DLD1 (cell line): ENCODE measurements around the gene NYNRIN.

Experiments
- in situ Hi-C: cut with HindIII; loops from 2 replicates; pipeline ENCODE4 v1.10.0; 2017; ENCODE audit warnings: low sequenced_read_pairs

NYNRIN gene

DNA sequence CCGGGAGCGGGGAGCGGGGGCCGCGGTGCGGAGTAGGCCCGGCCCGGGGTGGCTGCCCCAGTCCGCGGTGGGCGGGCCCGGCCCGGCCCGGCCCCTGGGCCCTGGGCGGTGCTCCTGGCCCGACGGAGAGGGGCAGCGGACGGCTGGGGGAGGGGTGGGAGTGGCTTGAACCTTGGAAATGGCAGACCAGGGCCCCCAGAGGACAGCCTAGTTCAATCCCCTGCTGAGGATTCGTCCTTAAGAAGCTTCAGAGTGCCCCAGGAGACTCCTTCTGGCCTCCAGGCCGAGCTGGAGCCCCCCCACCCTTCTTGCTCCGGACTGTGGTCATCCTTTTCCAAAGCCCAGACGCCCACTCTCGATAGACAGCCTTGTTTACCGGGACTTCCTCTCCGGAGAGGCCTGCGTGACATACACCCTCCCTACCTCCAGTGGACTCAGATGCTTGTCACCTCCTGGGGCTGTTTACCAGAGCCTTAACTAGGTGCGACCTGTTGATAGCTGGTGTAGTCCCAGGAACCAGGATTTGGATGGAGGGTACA, 31.4 kb downstream of the NYNRIN start:
- in situ Hi-C loops: no loop called here

DNA sequence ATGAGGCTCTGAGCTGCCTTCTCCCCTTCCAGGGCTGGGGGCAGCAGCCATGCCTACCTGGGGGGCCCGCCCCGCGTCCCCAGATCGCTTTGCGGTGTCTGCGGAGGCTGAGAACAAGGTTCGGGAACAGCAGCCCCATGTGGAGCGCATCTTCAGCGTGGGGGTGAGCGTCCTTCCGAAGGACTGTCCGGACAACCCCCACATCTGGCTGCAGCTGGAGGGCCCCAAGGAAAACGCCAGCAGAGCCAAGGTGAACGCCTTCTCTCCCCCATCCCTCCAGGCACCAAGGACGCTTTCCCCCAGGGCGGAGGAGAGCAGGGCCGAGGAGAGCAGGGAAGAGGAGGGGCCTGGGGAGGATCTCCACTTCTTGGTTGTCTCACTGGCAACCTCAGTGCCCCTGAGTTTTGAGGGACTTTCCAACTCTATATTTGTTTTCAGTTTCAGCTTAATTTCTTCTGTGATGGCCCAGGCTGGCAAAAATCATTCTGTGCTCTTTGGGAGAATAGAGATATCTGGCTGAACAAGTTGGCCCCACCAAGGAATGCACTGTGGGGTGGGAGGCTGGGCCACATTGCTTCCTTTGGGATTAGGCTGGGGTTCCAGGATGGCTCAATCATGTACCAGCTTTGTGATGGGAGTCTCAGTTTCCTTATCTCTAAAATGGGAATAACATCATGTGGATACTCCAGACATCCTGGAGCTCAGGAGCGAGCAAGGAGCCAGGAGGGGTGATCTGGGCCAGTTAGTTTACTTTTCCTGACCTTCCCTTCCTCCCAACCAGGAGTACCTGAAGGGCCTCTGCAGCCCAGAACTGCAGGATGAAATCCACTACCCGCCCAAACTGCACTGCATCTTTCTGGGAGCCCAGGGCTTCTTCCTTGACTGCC, 32.1 kb downstream of the NYNRIN start:
- in situ Hi-C loops: no loop called here

DNA sequence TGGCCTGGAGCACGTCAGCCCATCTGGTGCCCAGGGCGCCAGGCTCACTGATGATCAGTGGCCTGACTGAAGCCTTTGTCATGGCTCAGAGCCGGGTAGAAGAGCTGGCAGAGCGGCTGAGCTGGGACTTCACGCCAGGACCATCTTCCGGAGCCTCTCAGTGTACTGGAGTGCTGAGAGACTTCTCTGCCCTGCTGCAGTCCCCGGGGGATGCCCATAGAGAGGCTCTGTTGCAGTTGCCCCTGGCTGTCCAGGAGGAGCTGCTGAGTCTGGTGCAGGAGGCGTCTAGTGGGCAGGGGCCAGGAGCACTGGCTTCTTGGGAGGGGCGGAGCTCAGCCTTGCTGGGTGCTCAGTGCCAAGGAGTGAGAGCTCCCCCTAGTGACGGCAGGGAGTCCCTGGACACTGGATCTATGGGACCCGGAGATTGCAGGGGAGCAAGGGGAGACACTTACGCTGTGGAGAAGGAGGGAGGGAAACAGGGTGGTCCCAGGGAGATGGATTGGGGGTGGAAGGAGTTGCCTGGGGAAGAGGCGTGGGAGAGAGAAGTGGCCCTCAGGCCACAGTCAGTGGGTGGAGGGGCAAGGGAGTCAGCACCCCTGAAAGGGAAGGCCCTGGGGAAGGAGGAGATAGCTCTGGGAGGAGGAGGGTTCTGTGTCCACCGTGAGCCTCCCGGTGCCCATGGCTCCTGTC, 32.9 kb downstream of the NYNRIN start:
- in situ Hi-C loops: no loop called here

DNA sequence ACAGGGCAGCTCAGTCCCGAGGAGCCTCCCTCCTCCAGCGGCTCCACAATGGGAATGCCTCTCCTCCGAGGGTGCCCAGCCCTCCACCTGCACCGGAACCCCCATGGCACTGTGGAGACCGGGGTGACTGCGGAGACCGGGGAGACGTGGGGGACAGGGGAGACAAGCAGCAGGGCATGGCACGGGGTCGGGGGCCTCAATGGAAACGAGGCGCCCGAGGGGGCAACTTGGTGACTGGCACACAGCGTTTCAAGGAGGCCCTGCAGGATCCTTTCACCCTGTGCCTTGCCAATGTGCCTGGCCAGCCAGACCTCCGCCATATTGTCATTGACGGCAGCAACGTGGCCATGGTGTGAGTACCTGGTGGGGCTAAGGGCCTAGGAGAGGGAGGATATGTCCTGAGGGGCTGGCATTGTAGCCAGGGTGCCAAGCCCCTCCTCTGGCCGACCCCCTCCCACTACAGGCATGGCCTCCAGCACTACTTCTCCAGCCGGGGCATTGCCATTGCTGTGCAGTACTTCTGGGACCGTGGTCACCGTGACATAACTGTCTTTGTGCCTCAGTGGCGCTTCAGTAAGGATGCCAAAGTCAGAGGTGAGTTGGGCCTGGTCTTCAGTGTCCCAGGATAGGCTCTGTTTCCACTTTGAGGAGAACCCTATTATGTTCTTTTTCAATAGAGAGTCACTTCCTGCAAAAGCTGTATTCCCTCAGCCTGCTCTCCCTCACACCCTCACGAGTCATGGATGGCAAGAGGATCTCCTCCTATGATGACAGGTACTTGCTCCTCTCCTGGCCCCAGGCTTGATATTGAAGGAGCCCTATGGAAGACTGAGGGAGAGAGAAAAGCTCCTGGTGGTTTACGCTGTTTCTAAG, 33.7 kb downstream of the NYNRIN start:
- in situ Hi-C loops: no loop called here

DNA sequence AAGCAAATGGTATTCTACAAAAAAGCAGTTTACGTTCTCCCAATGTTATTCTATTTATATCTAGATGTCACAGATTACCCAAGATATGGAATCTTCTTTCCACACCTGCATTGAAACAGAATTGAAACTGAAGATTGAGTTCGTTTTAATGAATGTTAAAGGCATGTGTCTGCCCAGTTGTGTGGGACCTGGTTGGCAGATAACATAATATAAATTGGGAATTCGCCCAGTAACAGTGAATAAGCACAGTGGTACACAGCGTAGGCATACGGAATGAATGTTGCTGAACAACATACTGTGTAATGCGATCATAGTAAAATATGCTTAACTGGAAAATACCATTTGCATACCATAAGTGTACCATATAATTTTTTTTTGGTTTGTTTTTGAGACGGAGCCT, 35.2 kb downstream of the NYNRIN start:
- in situ Hi-C loops: no loop called here

DNA sequence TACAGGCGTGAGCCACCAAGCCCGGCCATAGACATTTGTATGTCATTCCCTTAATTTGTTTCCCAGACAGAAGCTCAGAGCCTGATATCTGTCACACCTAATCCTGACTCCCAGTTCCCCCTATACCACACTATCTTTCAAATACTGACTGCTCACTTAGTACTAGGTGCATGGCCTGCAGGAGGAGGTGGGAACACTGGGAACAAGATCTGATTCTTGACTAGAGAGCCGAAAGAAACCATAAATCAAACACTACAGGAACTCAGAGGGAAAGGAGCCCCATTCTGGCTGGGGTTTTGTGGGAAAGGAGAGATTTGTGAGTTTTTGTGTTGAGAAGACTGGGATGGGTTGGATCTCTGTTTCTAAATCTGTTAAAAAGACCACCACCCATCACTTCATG, 35.9 kb downstream of the NYNRIN start:
- in situ Hi-C loops: no loop called here

DNA sequence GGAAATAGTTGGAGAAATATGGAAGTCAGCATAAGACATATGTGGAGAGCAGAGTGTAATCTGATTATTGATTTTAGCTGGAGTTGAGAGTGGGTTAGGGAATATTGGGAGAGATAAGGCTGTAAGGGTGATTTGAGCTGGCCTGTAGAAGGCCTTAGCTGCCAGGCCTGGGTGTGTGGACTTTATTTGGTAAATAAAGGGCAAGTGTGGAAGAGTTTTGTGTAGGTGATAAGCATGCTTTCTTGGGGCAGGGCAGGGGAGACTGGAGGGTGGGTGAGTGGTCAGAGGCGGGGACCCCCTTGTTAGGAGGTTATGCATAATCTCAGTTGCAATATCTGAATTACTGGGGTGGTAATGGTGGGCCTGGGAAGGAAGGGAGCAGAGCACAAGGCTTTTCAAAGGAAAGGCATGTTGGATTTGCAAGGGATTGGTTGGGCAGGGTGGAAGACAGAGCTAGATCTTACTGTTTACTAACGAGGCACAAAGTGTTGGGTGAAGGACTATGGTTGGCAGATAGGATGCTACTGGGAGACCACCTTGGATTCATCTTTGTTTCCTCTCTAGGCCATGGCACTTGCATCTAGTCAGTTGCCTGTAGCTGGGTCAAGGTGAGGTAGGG, 36.5 kb downstream of the NYNRIN start:
- in situ Hi-C loops: no loop called here

DNA sequence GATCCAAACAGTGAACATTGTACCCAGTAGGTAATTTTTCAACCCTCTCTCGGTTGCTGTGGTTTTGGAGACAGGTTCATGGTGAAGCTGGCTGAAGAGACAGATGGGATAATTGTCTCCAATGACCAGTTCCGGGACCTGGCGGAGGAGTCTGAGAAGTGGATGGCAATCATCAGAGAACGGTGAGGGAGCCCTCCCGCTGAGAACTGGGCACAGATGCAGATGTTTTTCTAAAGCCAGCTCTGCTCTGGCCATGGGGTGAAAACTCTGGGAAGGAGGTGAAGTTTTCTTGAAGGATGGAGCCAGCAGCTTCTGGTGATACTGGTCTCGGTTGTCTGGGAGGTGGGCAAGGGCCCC, 37.2 kb downstream of the NYNRIN start:
- in situ Hi-C loops: no loop called here

DNA sequence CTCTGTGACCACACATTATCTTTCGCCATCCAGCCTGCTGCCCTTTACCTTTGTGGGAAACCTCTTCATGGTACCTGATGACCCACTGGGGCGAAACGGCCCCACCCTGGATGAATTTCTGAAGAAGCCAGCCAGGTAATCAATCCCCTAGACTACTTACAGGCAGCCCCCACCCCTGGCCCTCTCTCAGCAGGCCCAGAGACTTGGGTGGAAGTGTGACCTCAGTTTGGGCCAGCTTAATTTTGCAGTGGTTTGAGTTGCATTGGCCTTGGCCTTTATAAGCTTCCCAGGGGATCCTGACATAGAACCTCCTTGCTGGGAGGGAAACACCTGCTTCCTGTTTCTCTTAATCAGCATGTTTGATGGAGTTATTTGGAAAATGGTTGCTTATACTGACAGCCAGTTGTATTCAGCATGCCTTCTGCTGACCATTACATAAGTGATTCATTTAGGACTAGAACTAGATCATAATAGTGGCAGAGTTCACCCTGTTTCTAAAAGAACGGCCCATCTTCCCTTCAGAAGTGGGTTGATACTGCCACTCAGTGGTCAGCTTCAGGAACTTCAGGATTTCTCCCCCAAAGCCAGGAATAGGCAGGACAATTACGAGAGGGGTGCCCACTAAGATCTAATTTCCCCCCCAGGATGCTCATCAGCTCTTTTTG, 37.7 kb downstream of the NYNRIN start:
- in situ Hi-C loops: no loop called here

DNA sequence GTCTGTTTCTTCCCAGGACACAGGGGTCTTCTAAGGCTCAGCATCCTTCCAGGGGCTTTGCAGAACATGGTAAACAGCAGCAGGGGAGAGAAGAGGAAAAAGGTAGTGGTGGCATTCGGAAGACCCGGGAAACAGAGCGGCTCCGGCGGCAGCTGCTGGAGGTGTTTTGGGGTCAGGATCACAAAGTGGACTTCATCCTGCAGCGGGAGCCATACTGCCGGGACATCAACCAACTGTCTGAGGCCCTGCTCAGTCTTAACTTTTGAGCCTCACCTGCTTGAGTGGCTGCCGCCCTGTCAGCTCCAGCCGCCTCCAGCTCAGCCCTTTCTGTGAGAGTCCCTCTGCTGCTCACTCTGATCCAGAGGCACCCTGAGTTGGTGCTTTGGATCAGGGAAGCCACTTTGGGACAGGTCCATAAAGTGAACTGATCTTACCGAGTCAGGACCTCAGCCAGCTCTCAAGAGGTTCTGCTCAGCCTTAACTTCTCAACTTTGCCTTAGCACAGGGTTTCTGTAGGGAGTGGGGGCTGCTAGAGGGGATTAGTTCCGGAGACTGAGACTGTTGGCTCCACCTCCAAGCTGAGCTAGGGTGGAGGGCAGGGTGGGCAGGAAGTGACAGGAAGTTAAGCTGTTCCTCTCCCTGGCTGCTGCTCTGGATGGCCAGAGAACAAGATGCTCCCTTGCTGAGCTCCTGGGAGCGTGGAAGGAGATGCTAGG, 38.4 kb downstream of the NYNRIN start:
- in situ Hi-C loops: no loop called here

DNA sequence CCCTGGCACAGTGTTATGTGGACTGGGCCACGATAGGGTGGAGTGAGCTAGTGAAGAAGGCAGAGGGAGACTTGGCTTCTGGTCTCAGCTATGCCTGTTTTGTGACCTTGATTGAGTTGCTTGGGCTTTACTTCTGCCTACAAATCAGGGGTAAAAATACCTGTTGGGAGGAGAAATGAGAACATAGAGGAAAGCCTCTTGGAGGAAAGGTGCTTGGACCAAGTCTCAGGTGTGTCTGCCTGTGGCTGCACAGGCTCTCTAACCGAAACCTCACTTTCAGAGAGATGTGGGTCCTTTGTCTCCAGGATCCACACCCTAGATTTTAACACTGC, 38.9 kb downstream of the NYNRIN start:
- in situ Hi-C loops: no loop called here

DNA sequence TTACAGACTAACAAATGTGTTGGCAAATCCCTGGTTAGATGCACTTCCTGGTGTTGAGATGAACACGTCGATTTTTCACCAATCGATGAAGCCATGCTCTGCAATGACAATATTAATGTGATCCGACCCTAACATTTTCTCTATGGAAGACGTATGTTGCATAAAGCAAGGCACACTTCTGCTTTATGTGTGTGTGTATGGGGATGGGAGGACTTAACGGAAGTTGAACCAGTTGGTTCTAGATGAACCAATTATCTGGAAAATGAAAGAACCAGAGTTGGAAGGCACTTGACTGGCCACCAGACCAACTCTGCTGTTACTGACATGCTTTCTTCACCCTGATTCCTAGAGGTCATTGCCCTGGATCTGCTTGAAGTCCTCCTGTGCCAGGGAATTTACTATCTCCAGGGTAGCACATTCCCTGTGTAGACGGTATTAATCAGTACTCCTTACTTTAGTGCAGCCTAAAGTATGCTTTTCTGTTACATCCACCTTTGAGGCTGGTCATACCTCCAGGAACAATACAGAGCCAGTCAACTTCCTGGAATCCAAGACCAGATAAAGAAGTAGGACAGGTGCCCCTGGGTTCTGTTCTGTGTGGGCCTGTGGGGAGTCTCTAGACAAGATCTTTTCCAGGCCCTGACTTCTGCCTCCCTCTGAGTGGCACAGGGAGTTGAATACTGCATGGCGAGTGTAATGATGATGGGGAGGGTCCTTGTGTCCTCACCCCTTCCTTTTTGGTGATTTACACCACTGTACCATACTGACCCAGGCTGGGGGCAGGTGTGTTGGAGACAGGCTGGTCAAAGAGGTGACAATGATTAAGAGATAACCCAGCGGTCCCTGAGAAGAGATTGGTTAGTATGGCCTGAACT, 39.7 kb downstream of the NYNRIN start:
- in situ Hi-C loops: no loop called here

DNA sequence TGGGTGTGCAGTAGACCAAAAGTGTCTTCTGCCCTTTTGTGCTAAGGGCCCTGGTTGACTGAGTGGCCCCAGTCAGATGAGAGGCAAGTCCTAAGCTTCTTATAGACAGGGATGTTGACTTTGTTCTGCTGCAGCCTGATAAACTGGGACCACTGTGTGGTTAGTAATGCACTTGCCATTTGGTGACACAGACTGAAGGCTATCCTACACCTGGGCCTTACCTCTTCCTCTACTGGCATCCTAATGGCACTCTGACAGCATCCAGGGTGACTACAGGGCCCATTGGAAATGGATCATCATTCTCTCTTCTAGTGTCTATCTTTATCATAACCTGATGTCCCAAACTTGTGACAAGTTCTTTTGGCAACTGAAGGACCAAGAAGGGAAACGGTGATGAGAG, 40.5 kb downstream of the NYNRIN start:
- in situ Hi-C loops: no loop called here

DNA sequence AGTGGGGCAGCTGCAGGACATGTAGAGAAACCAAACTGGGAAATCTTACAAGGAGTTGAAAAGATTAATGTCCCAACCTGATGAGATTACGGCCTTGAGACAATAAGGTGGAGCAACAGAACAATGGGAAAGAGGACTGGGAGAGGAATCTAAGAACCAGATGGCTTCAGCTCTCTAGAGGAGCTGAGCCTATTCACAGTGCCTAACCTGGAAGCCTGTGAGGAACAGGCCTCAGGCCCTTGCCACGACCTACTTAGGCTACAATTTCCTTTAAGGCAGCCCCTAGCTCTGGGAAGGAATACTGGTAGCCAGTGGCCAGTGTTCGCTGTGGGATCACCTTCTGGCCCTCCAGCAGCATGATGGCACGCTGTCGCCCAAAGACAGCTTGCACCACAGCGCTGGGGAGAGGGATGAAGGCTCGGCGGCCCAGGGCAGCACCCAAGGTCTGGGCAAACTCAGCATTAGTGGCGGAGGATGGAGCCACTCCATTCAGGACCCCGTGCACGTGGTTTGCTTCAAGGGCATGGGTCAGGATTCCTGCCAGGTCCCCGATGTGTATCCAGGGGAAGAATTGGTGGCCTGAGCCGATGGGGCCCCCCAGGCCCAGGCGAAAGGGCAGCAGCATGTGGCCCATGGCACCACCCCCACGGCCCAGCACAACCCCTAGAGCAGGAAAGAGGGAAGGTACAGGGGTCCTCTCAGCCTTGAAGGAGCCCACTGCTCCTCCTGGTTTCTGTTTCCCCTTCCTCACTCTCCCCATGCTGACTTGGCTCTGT, 41.2 kb downstream of the NYNRIN start:
- in situ Hi-C loops: no loop called here

DNA sequence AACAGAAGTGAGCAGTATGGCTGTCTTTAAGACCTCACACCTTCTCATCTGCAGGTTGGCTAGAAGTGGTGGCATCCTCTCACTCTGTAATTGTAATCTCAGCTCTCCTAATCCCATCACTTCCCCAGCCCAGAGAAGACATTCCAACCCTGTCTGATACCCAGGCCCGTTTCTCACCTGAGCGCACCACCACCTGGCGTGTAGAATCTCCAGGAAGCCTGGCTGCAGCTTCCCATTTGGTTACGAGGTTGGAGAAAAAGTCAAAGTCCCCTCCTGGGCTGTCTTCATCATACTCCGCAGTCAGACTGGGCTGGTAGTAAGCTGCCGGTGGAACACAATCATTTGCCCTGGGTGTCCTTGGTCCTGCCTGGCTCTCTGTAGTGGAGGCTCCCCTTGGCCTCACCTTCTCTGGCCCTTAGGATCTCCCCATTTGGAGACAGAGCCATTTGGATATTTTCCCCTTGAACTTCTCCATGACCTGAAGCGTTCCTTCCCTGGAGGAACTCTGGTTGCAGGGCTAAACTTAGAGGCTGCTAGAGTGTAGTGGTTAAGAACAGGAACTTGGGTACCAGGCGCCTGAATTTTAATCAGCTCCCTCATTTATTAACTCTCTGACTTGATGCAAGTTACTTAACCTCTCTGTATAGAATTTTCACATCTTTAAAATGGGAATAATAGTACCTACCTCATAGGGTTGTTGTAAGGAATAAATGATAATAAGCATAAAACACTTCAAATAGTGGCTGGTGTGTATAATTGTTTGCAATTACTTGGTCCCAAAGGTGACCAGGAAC, 42.0 kb downstream of the NYNRIN start:
- in situ Hi-C loops: no loop called here

DNA sequence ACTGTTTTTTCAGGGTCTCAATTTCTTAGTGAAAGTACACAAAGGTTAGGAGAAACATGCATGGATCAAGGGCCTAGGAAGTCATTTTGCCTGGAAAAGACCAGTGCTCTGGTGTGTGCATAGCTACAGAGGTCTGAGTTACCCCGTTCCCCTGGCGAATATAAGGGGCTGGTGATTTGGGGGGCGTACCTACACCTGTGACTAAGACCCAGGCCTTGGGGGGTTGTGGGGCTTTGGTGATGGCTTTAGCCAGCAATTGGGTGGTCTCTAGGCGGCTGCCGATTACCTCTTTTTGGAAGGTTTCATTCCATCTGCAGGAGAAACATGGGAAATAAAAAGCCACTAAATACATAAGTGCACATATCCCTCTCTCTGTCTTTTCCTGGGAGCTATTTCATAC, 42.7 kb downstream of the NYNRIN start:
- in situ Hi-C loops: no loop called here

DNA sequence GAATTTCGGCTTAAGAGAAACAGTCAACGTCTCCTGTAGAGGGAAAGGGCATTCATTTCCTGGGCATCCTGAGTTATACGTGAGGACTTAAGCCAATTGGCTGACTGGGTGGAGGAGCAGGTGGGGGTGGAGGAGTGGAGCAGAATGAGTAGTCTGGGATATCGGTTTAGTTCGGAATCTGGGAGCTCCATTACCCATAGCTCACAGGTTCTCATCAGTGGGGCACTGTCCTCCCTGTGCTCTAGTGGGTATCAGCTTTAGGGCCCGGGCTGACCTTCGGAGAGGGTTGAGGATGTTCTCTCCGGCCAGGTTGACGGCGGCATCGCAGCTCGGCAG, 43.1 kb downstream of the NYNRIN start:
- in situ Hi-C loops: no loop called here
